WERI-Rb-1 (cell line): ENCODE results near the gene DLGAP5.

Experiments used
- DNase-seq: peaks from one replicate; pipeline ENCODE4 v3.0.0-alpha.2; 2020
- H3K27ac ChIP-seq: fragments of 250-450 bp; sonication (Bioruptor Pico); 2 replicates; pipeline ENCODE4 v1.5.1; 2020; ENCODE audit warnings: mild to moderate bottlenecking, moderate library complexity
- H3K27me3 ChIP-seq: fragments of 250-450 bp; sonication (Bioruptor Pico); 2 replicates; pipeline ENCODE4 v1.5.1; 2021; ENCODE audit warnings: mild to moderate bottlenecking, low read depth, moderate library complexity; ENCODE audit not compliant: insufficient read depth, severe bottlenecking
- H3K36me3 ChIP-seq: fragments of 250-450 bp; sonication (Bioruptor Pico); 2 replicates; pipeline ENCODE4 v1.5.1; 2020; ENCODE audit warnings: mild to moderate bottlenecking, moderate library complexity
- H3K4me3 ChIP-seq: 2 replicates; pipeline ENCODE4 v1.5.1; 2011; ENCODE audit warnings: low read depth, mild to moderate bottlenecking, control low read depth, low read length
- H3K9me3 ChIP-seq: fragments of 250-450 bp; sonication (Bioruptor Pico); 2 replicates; pipeline ENCODE4 v1.5.1; 2021; ENCODE audit warnings: mild to moderate bottlenecking, moderate library complexity; ENCODE audit not compliant: severe bottlenecking
- CTCF ChIP-seq: IDR thresholded peaks from 2 replicates; pipeline ENCODE4 v1.5.1; 2011; ENCODE audit warnings: low read depth, mild to moderate bottlenecking, control low read depth, inconsistent platforms, low read length

The DLGAP5 gene

GRCh38 chr14:55180006-55180405 is 11.4 kb downstream of the DLGAP5 start:
- Histone ChIP-seq H3K36me3 (peaks cover 67% of the 10 kb centered on the region), H3K4me3 (no peak overlapping the region), H3K27me3 (no peaks in the 10 kb centered on the region), H3K9me3 (no peaks in the 10 kb centered on the region), H3K27ac (no peak overlapping the region)
- TF ChIP-seq CTCF, result no peak
- no peak for DNase-seq

GRCh38 chr14:55170526-55170925 is 20.9 kb downstream of the DLGAP5 start:
- Histone ChIP-seq H3K9me3 (no peaks in the 10 kb centered on the region), H3K27ac (no peak overlapping the region), H3K36me3 (peaks cover 53% of the 10 kb centered on the region), H3K27me3 (no peaks in the 10 kb centered on the region), H3K4me3 (no peak overlapping the region)
- no peak for DNase-seq
- no peak for TF ChIP-seq CTCF

GRCh38 chr14:55160989-55161388 is 30.4 kb downstream of the DLGAP5 start:
- H3K27me3 ChIP-seq, result no peaks in the 10 kb centered on the region
- H3K27ac ChIP-seq, result no peak overlapping the region
- no peak for DNase-seq
- H3K4me3 ChIP-seq, result no peak overlapping the region
- peaks cover 36% of the 10 kb centered on the region for H3K36me3 ChIP-seq
- no peak for TF ChIP-seq CTCF
- no peaks in the 10 kb centered on the region for H3K9me3 ChIP-seq

GRCh38 chr14:55158412-55158811 is 33.0 kb downstream of the DLGAP5 start:
- Histone ChIP-seq H3K9me3 (no peaks in the 10 kb centered on the region), H3K4me3 (no peak overlapping the region), H3K27me3 (no peaks in the 10 kb centered on the region), H3K36me3 (peaks cover 40% of the 10 kb centered on the region), H3K27ac (no peak overlapping the region)
- DNase-seq, result no peak
- no peak for TF ChIP-seq CTCF

GRCh38 chr14:55157080-55157479 is 34.3 kb downstream of the DLGAP5 start:
- no peak overlapping the region for H3K27ac ChIP-seq
- no peak for DNase-seq
- TF ChIP-seq CTCF, result no peak
- no peak overlapping the region for H3K4me3 ChIP-seq
- H3K27me3 ChIP-seq, result no peaks in the 10 kb centered on the region
- H3K36me3 ChIP-seq, result peaks cover 40% of the 10 kb centered on the region
- no peaks in the 10 kb centered on the region for H3K9me3 ChIP-seq

GRCh38 chr14:55153951-55154350 is 37.4 kb downstream of the DLGAP5 start:
- Histone ChIP-seq H3K36me3 (peaks cover 46% of the 10 kb centered on the region), H3K9me3 (no peaks in the 10 kb centered on the region), H3K4me3 (no peak overlapping the region), H3K27ac (no peak overlapping the region), H3K27me3 (no peaks in the 10 kb centered on the region)
- TF ChIP-seq CTCF, result no peak
- no peak for DNase-seq
